Tongue (tissue), 2 donors: Measurements from ENCODE around the gene ACER3. TPM values are rescaled to one million over a fixed set of nuclear protein-coding genes. Genes with fewer than 3 reads are reported as not detected.
"Not testable (repeated sequence)": the region's sequence is repeated elsewhere in the genome, so short reads cannot be mapped to it uniquely, and the experiment has no call there.

Experiments used
- DNase-seq: peaks from one replicate; pipeline ENCODE4 v3.0.0-alpha.2; 2015
- total RNA-seq: library from RNA; depleted of rRNA; stranded (reverse); fragments of >200 nt; gene quantifications from one replicate; pipeline ENCODE4 v1.2.3, GENCODE V29; 2014

Gene ACER3
- total RNA-seq: 9.2 TPM

DNA sequence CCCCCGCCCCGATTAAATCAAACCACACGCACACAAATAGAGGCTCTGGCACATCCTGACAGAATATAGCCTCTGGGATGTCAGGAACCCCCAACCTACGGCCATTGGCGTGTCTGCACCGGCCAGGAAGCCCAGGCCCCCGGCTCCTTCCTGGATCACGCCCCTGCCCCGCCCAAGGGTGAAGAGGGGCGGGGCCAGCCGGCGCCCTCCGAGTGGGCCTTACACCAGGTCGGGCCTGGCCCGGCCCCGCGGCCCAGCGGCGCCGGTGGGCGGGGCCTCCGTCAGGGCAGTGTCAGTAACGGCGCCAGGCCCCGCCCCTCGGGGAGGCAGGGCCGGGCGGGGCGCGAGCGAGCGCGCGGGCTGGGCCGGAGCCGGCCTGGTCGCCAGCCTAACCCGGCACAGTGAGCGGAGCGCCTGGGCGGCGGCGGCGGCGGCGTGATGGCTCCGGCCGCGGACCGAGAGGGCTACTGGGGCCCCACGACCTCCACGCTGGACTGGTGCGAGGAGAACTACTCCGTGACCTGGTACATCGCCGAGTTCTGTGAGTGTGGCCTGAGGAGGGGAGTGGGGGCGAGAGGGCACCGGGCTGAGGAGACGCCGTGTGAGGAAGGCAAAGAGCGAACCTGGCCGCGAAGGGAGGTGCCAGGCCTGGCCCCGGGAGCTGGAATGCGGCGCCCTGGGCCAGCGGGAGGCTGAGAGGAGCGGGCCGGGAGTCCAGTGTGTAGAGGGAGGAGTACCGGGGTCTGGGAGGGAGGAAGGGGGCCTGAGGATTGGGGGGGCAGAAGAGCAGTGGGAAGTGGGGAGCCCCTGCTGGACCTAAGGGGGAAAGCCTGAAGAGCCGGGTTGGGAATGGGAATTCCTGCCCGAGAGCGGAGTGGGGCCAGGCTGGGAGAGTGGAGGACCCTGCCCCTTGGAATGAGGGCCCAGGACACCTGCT, at the start of gene ACER3:
TSS of gene ACER3 (plus strand) at position 380 of the 937 bp plus-strand sequence. CDS start at position 439, 59 bp downstream.
- DNase-seq: peak; percentile 93

DNA sequence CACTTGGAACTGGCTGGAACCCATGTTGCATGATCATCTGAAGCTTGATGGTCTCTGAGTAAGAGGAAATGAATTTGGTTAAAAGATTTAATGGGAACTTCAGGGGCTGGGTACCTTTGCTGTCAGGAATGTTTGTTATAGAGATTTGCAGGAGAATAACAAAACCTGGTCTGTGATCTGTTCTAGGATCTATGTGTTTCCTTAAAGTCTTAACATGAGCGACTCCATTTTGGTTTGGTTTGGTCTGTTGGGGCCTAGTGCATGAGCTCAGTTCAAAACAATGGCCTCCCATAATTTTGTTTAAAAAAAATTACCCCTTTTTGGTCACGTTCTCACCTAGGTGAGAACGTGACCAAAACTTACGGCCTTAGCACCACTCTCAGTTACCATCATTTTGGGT, 49.5 kb upstream of the ACER3 start:
- no peak for DNase-seq

DNA sequence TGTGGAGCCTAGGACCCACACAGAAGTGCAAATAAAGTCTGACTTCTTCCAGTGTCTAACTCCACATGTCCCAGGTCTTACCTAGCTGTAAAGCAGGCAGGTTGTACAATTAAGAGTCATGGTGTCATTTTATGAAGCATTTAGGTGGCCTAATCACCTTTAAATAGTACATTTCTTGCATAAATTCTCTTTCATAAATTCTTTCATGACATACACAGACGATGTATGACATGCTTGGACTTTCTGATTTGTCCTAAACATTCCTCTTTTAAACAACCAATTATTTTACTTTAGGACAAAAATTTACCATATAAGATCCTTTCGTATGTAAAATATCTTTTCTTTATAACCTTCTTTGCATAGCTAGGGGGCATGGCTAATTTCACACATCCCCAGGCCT, 46.3 kb upstream of the ACER3 start:
- no peak for DNase-seq

DNA sequence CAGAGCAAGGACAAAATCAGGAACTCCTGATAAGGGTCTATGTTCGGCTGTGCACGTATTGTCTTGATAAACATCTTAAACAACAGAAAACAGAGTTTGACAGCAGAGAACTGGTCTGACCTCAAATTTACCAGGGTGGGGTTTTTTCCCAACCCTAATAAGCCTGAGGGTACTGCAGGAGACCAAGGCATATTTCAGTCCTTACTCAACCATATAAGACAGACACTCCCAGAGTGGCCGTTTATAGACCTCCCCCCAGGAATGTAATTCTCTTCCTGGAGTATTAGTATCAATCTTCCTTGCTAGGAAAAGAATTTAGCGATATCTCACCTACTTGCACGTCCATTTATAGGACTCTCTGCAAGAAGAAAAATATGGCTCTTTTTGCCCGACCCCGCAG, 45.0 kb upstream of the ACER3 start:
- not testable (repeated sequence) for DNase-seq

DNA sequence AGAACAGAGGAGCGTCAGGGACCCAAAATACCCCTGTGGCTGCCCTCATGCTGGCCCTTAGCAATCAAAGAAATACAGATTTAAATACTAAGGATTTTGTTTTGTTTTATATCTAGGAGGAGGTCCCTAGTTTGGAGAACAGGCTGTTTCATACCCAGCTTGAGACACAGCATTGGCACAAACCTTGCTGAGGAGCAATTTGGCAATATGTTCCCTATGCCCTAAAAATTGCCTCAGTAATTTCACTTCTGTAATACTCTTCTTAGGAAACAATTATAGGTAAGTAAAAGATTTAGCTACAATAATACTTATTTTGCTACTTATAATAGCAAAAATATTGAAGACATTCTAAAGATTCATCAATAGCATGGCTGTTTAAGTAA, 40.5 kb upstream of the ACER3 start:
- DNase-seq: no peak

DNA sequence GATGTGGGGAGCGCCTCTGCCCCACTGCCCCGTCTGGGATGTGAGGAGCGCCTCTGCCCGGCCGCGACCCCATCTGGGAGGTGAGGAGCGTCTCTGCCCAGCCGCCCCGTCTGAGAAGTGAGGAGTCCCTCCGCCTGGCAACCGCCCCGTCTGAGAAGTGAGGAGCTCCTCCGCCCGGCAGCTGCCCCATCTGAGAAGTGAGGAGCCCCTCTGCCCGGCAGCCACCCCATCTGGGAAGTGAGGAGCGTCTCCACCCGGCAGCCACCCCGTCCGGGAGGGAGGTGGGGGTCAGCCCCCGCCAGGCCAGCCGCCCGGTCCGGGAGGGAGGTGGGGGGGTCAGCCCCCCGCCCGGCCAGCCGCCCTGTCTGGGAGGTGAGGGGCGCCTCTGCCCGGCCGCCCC, 39.3 kb upstream of the ACER3 start:
- DNase-seq: not testable (repeated sequence)

DNA sequence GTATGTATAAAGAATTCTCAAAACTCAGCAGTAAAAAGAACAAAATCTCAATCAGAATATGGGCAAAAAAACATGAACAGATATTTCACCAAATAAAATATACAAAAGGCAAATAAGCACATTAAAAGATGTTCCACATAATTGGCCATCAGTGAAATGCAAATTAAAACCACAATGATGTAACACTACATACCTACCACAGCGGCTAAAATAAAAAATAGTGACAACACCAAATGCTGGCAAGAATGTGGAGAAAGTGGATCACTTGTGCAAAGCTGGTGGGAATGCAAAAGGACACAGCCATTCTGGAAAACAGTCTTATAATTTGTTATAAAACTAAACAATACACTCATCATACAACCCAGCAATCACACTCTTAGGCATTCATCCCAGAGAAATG, 38.3 kb upstream of the ACER3 start:
- no peak for DNase-seq

DNA sequence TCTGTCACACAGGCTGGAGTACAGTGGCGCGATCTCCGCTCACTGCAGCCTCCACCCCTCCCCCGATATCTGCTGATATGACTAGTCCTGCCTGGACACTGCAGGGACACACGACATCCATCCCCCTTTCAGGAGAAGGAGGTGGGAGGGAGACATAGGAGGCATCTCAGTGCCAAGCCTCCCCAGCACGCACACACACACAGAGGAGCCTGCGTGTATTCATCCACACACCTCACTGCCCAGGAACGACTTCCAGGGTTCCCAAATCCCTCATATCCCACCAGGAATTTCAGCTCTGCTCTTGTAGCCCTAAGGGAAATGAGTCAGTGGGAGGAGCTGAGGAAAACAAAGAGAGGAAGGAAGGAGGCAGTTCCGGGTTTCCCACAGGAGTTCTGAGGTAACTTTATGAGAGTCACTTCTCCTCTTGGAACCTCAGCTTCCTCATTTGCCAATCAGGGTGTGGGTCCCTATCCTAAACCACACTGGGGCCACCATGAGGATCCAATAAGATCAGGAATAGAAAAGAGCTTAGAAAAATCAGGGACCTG, 37.2 kb upstream of the ACER3 start:
- DNase-seq: no peak

DNA sequence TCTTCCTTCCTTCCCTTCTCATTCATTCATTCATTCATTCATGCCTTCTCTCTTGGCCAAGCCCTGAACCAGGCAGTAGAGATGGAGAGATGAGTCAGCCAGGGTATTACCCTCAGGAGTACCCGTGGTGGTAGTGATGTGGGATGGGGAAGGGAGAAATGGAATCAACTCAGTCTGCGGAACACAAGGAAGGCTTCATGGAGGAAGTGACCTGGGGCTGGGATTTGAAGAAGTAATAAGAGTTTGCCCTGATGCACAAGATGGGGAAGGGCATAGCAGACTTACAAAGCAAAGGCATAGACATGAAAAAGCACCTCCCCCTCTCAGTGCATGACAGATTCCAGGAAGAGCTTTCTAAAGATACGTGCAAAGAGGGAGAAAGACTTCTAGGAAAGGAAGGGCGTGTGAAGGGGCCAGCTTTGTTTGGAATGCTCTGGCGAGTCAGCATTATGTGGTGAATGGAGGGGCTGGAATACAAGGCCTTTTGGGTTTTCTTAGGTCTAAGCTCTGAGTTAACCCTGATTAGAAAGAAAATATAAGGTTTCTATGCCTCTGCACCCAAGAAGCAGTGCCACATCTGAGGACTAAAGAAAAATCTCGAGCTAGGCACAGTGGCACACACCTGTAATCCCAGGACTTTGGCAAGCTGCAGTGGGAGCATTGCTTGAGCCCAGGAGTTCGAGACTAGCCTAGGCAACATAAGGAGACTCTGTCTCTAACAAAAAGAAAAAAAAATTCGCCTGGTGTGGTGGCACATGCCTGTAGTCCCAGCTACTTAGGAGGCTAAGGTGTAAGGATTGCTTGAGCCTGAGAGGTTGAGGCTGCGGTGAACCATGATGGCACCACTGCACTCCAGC, 36.4 kb upstream of the ACER3 start:
- DNase-seq: no peak

DNA sequence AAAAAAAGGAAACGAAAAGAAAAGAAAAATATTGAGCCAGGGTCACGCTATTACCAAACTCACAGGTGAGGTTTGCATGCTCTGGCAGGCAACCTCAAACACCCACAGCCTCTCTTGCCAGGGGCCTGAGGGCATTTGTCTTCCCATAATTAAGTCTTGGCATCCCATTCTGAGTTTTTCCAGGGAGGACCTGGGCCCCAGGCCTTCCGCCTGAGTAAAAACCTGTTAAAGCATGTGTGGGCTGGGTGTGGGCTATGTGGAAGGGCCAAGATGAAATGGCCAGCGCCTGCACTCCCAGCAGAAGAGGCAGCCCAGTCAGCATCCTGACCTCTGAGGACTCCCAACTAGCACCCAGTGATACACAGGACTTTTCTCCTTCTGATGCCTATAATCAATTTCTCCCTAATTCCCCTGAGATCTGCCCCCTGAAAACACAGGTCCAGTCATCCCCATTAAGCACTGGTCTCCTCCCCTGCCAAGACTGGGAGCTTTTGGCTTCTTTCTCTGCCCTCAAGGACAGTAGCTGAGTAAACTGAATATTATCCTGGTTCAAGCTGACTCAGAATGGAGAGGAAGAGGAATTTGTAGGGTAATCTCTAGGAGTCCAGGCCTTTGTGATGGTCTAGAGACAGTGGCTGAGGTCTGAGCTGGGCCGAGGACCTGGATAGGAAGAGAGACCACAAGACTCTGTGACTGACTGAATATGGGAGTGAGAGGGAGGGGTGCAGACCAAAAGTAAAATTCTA, 35.6 kb upstream of the ACER3 start:
- DNase-seq: no peak

DNA sequence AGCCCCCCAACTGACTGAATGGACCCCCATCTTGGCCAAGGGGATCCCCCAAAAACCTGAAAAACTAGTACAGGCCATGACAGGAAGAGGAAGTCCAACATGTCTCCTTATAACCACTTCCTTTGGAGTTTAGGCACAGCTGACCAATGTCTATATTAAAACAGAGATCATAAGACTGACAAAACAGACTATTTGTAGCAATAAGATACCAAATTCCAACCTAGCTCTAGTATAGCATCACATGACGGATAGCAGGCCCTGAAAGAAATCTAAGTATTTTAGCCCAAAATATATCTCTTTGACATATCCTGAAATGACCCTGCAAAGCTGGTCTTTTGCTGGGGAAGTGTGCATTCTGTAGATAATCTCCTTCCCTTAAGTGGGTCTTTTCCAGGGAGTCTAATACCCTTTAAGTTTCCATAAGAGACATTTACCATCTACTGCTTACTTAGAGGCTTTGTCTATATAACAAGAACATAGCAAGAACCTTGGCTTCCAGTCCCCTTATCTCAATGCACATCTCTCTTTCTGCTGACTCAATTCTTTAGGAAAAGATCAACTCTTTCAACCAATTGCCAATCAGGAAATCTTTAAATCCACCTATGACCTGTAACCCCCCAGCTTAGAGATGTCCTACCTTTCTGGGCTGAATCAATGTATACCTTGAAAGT, 34.9 kb upstream of the ACER3 start:
- no peak for DNase-seq

DNA sequence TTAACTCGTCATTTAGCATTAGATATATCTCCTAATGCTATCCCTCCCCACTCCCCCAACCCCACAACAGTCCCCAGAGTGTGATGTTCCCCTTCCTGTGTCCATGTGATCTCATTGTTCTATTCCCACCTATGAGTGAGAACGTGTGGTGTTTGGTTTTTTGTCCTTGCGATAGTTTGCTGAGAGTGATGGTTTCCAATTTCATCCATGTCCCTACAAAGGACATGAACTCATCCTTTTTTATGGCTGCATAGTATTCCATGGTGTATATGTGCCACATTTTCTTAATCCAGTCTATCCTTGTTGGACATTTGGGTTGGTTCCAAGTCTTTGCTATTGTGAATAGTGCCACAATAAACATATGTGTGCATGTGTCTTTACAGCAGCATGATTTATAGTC, 34.2 kb upstream of the ACER3 start:
- not testable (repeated sequence) for DNase-seq

DNA sequence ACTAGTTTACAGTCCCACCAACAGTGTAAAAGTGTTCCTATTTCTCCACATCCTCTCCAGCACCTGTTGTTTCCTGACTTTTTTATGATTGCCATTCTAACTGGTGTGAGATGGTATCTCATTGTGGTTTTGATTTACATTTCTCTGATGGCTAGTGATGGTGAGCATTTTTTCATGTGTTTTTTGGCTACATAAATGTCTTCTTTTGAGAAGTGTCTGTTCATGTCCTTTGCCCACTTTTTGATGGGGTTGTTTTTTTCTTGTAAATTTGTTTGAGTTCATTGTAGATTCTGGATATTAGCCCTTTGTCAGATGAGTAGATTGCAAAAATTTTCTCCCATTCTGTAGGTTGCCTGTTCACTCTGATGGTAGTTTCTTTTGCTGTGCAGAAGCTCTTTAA, 33.7 kb upstream of the ACER3 start:
- DNase-seq: not testable (repeated sequence)

DNA sequence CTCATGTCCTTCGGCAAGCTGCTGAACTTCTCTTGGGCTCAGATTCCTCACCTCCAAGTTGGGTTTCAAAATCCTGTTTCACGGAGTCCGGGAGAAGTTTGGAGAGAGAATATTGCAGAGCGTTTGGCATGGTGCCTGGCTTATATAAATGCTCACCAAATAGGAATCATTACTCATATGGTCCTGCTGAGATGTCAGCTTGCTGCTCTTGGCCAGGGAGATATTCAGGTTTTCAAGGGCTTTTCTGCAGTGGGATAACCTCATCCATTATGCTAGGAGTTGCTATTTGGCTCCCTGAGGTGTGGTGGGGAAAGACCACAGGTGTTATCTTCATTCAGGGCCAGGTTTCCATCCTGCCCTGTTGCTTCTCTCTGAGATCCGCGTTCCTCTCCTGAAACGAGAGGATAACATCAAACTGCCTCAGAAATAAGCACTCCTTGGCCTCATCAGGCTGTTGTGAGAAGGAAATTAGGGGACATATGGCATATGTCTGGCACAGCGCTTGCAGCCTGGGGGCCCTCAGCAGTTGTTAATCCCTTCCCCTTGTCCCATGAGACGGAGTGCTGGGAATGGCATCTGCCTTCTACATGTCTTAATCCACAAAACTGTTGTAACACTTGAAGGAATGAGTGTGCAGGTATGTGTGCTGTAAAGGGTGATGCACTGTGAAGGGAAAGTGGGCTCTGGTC, 29.9 kb upstream of the ACER3 start:
- DNase-seq: peak; percentile 65

DNA sequence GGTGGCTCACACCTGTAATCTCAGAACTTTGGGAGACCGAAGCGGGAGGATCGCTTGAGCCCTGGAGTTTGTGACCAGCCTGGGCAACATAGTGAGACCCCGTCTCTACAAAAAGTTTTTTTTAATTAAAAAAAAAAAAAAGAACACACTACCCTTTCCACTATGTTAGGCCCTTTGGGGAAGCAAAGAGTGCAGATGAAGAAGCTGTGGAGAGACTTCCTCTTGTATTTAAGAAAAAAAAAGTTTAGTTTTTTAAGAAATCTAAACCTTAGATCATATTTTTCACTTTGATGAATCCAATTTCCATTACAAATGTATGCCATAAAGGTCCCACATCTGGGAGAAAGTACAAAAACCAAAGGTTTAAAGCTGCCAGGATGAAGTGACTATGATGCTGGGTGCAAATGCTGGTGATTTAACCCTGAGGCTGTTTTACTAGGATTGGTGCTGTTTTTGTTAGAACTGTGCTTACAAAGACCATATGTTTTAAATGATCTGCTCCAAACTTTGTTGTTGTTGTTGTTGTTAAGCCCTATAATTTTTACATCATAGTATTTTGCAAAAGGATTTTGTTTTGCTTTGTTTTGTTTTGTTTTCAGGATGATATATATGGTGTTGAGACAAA, 28.9 kb upstream of the ACER3 start:
- no peak for DNase-seq

DNA sequence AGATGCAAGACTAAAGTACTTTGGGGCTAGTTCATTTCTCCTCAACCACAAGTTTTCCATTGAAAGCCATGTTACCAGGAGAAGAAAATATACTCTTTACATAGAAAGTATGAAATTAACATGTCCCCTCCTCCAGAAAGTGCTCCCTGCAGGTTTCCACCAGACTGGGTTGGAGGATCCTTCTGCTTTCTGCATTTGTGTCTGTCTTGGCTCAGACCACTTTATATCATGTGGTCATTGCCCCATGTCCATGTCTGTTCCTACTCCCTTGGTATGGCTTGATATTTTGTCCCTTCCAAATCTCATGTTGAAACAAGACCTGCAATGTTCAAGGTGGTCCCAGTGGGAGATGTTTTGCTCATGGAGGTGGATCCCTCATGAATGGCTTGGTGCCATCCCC, 28.4 kb upstream of the ACER3 start:
- DNase-seq: no peak

DNA sequence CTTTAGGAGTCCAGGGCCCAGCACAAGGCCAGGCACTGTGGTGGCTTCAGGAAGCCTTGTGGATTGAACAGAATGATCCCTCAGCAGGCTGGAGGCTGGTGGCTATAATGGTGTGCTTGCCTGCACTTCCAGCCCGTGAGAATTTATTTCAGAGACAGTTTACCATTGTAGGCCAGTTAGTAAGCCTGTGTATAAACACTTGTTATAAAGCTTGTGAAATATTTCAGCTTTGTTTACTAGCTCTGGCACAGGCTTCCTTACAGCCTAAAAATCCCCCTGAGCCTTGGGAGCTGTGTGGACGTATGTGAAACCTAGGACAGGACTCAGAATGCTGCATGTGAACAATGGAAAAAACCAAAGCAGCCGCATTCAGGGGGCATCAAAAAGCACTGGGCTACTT, 26.6 kb upstream of the ACER3 start:
- DNase-seq: peak; percentile 28

DNA sequence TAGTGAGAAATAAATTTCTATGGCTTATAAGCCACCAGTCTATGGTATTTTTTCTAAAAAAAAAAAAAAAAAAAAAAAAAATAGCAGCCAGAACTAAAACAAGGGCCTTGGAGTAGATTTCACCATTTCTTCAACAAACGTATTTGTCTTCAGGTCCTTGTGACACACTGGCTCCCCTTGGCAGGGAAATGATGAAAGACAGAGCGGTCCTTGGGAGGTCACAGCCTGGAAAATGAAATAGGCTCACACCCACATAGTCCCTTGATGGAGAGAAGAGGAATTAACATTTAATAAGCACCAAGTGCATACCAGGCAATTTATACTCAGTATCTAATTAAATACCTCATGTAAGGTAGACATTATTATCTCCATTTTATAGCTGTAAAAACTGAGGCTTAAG, 25.7 kb upstream of the ACER3 start:
- DNase-seq: no peak

DNA sequence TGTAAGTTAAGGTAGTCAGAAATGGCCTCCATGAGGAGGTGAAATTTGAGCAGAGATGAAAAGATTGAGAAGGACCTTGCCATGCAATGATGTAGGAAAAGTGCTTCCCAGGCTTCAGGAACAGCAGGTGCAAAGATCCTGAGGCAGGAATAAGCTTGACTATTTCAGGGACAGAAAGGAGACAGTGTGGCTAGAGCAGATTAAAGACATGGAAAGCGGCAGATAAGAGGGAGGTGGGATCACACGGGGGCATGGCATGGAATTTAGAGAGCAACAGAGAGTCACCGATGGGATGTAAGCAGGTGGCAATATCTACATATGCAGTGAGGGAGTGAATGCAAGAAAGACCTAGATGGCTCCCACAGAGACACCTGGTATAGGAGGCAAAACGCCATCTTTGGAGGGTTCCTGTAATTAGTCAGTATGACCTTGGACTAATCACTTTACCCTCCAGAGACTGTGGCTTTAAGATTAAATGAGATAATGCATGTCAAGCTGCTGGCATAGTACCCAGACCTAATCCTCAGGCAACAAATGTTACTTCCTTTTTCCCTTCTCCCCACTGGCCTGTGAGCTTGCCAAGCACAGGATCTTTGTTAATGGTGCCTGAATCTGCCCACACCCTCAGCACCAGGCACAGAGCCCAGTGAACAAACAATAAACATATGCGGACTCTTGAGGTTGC, 24.6 kb upstream of the ACER3 start:
- peak; percentile 87 for DNase-seq
